Neural cell (in vitro differentiated cells): ENCODE results near the gene PHF21A.

Source experiments
- EP300 ChIP-seq: fragments of 450-650 bp; conservative IDR thresholded peaks from 2 replicates; pipeline ENCODE4 v1.6.1; 2014; ENCODE audit warnings: antibody characterized with exemption, mild to moderate bottlenecking, moderate library complexity; ENCODE audit not compliant: poor library complexity, severe bottlenecking
- EZH2 ChIP-seq: fragments of 200-600, 300-800 bp; shearing (Covaris generic), sonication (generic); IDR thresholded peaks from 2 replicates; pipeline ENCODE4 v1.6.1; 2014; ENCODE audit warnings: antibody characterized with exemption, low read length, borderline replicate concordance, mild to moderate bottlenecking; ENCODE audit not compliant: insufficient read depth, poor library complexity, severe bottlenecking
- RAD21 ChIP-seq: fragments of 450-650 bp; conservative IDR thresholded peaks from 2 replicates; pipeline ENCODE4 v1.6.1; 2014; ENCODE audit warnings: antibody characterized with exemption, mild to moderate bottlenecking, moderate library complexity
- TAF1 ChIP-seq: IDR thresholded peaks from 2 replicates; pipeline ENCODE4 v1.6.1; 2012; ENCODE audit warnings: low read depth
- TF ChIP-seq, protein P1 (sequence below): fragments of 450-650 bp; IDR thresholded peaks from 2 replicates; pipeline ENCODE4 v1.5.1; 2014; ENCODE audit warnings: antibody characterized with exemption, mild to moderate bottlenecking, moderate library complexity; ENCODE audit not compliant: poor library complexity, severe bottlenecking

DNA sequence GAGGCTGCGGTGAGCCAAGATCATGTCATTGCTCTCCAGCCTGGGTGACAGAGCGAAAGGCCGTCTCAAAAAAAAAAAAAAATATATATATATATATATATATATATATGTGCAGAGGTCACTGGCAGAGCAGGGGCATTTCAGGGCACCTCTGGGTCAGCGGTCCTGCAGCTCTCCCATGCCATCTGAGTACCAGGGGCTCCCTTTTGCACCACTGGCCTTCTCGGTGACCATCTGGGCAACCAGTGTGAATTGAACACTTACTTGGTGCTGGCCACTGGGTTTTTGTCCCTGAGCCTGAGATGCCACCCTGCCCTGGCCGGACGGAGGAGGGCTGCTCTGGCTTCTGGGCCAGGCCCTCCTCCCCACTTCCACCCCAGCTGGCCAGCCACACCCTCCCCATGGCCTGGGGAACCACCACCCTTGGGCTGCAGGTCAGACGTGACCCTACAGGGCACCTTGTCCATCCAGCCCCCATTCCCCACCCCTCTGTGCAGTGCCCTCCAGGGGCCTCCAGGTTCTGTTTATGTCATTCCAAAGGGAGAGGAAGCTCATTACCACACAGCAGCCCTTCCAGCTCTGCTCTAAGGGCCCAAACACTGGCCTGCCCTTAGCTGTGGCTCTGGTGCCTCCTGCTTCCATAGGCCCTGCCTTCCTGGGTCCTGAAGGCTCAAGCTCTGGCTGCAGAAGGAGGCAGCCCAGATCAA lies 225.5 kb downstream of the PHF21A start:
- TF ChIP-seq, protein P1, sequence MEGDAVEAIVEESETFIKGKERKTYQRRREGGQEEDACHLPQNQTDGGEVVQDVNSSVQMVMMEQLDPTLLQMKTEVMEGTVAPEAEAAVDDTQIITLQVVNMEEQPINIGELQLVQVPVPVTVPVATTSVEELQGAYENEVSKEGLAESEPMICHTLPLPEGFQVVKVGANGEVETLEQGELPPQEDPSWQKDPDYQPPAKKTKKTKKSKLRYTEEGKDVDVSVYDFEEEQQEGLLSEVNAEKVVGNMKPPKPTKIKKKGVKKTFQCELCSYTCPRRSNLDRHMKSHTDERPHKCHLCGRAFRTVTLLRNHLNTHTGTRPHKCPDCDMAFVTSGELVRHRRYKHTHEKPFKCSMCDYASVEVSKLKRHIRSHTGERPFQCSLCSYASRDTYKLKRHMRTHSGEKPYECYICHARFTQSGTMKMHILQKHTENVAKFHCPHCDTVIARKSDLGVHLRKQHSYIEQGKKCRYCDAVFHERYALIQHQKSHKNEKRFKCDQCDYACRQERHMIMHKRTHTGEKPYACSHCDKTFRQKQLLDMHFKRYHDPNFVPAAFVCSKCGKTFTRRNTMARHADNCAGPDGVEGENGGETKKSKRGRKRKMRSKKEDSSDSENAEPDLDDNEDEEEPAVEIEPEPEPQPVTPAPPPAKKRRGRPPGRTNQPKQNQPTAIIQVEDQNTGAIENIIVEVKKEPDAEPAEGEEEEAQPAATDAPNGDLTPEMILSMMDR: no peak
- TF ChIP-seq EZH2 (no peak), RAD21 (no peak), TAF1 (no peak), EP300 (no peak)
